OCI-LY3 (cell line): ENCODE measurements around the gene KCNQ1.

Experiments used
- H2AFZ ChIP-seq: fragments of 200-600, 300-600 bp; shearing (Covaris generic); 2 replicates; pipeline ENCODE4 v1.6.0; 2014; ENCODE audit warnings: antibody characterized with exemption, low read depth, low read length
- H3K27ac ChIP-seq: fragments of 200-600, 300-600 bp; sonication (generic); 2 replicates; pipeline ENCODE4 v1.5.1; 2014; ENCODE audit warnings: mild to moderate bottlenecking, low read length, moderate library complexity, mixed read lengths
- H3K27me3 ChIP-seq: fragments of 200-600, 300-600 bp; sonication (generic); 2 replicates; pipeline ENCODE4 v1.6.1; 2014; ENCODE audit warnings: low read depth, low read length, mixed read lengths
- H3K36me3 ChIP-seq: fragments of 200-600, 300-600 bp; sonication (generic); replicated peaks from 2 replicates; pipeline ENCODE3; 2014; ENCODE audit warnings: low read depth, low read length, mixed read lengths
- H3K4me1 ChIP-seq: fragments of 300-600, 200-600 bp; sonication (generic); 2 replicates; pipeline ENCODE4 v1.6.1; 2014; ENCODE audit warnings: low read length, mixed read lengths
- H3K4me2 ChIP-seq: fragments of 200-600, 300-600 bp; sonication (generic); 2 replicates; pipeline ENCODE4 v1.6.1; 2014; ENCODE audit warnings: low read length, mixed read lengths
- H3K4me3 ChIP-seq: fragments of 300-600, 200-600 bp; sonication (generic); 2 replicates; pipeline ENCODE4 v1.5.1; 2014; ENCODE audit warnings: antibody characterized with exemption, mild to moderate bottlenecking, low read length, moderate library complexity
- H3K79me2 ChIP-seq: fragments of 300-600, 200-600 bp; shearing (Covaris generic); 2 replicates; pipeline ENCODE4 v1.6.1; 2014; ENCODE audit warnings: mild to moderate bottlenecking, low read length, mixed read lengths
- H3K9ac ChIP-seq: fragments of 300-600, 200-600 bp; shearing (Covaris generic); 2 replicates; pipeline ENCODE4 v1.6.0; 2014; ENCODE audit warnings: mild to moderate bottlenecking, low read length, moderate library complexity
- H3K9me3 ChIP-seq: fragments of 200-600, 300-600 bp; shearing (Covaris generic); 2 replicates; pipeline ENCODE4 v1.6.1; 2014; ENCODE audit warnings: low read length, mixed read lengths; ENCODE audit not compliant: insufficient read depth
- H4K20me1 ChIP-seq: fragments of 200-600, 300-600 bp; sonication (generic); 2 replicates; pipeline ENCODE4 v1.6.1; 2016; ENCODE audit warnings: low read length, mixed read lengths; ENCODE audit not compliant: insufficient read depth
- CTCF ChIP-seq: fragments of 200-600, 300-600 bp; sonication (generic); IDR thresholded peaks from 2 replicates; pipeline ENCODE4 v1.5.1; 2014; ENCODE audit warnings: antibody characterized with exemption, low read length, low read depth
- EZH2phosphoT487 ChIP-seq: fragments of 200-600 bp; shearing (Covaris generic); IDR thresholded peaks from 2 replicates; pipeline ENCODE4 v1.6.1; 2018; ENCODE audit warnings: antibody characterized with exemption, mixed run types, low read depth

Gene KCNQ1

DNA sequence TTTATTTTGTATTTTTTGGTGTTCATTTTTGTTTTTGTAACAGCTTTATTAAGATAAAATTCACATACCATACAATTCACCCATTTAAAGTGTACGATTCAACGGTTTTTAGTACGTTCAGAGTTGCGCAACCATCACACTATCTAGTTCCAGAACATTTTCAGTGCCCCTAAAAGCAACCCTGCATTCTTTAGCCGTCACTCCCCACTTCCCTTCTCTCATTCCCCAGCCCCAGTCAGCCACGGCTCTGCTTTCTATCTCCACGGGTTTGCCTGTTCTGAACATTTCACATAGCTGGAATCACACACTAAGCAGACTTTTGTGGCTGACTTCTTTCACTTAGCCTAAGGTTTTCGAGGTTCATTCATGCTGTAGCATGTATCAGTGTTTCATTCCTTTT, 264.6 kb downstream of the KCNQ1 start:
- H2AFZ ChIP-seq: no peak overlapping the region
- H3K79me2 ChIP-seq: no peaks in the 10 kb centered on the region
- H3K36me3 ChIP-seq: no peaks in the 10 kb centered on the region
- no peaks in the 10 kb centered on the region for H4K20me1 ChIP-seq
- H3K4me1 ChIP-seq: no peaks in the 10 kb centered on the region
- H3K9me3 ChIP-seq: no peaks in the 10 kb centered on the region
- H3K9ac ChIP-seq: no peak overlapping the region
- TF ChIP-seq EZH2phosphoT487 (no peak), CTCF (no peak)
- no peak overlapping the region for H3K27ac ChIP-seq
- H3K4me2 ChIP-seq: no peak overlapping the region
- no peak overlapping the region for H3K4me3 ChIP-seq
- peaks cover 18% of the 10 kb centered on the region; the same call in 1 of the 2 replicates for H3K27me3 ChIP-seq

DNA sequence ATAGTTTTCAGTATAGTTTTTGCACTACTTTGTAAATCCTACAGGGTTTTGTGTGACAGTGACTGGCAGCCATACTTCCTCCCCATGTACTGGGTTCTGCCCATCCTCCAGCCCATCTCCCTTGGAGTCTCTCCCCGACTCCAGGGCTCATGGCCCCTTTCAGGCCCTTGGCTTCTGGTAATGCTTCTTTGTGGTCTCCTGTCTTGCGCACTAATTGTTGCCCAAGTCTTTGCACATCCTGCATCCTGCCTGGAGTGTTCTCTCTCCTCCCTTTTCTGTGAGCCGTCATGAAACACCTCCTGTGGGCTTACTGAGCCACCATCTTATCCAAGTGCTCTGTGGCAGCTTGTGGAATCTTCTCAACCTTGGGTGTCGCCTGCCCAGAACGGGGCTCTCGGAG, 266.4 kb downstream of the KCNQ1 start:
- Histone ChIP-seq H2AFZ (no peak overlapping the region), H3K4me3 (no peak overlapping the region), H3K79me2 (no peaks in the 10 kb centered on the region), H3K27me3 (peaks cover 18% of the 10 kb centered on the region; the same call in 1 of the 2 replicates), H3K4me2 (no peak overlapping the region), H3K9ac (no peak overlapping the region), H3K9me3 (no peaks in the 10 kb centered on the region), H3K36me3 (no peaks in the 10 kb centered on the region), H3K27ac (no peak overlapping the region), H4K20me1 (no peaks in the 10 kb centered on the region), H3K4me1 (no peaks in the 10 kb centered on the region)
- TF ChIP-seq EZH2phosphoT487 (no peak), CTCF (no peak)

DNA sequence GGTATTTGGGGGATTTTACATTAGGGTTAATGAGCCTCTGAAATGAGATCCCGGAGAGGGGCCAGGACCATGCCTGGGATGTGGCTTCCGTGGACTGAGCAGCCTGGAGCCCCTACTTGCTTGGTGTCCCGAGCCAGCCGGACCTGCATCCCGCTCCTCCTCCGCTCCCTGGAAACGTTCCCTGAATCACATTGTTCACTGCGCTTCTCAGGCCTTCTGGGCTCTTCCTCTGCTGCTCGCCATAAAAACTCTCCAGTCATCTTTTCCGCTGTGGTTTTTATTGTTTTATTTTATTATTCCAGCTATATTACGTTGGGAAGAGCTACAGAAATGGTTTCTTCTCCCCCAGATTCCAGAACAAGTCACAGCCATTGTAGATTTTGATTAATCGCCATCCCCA, 268.3 kb downstream of the KCNQ1 start:
- no peaks in the 10 kb centered on the region for H3K4me1 ChIP-seq
- H3K36me3 ChIP-seq: no peaks in the 10 kb centered on the region
- H3K27ac ChIP-seq: no peak overlapping the region
- no peaks in the 10 kb centered on the region for H3K9me3 ChIP-seq
- H3K4me3 ChIP-seq: no peak overlapping the region
- H3K4me2 ChIP-seq: no peak overlapping the region
- H3K27me3 ChIP-seq: peaks cover 18% of the 10 kb centered on the region; the same call in 1 of the 2 replicates
- TF ChIP-seq CTCF: no peak
- TF ChIP-seq EZH2phosphoT487: no peak
- H3K9ac ChIP-seq: no peak overlapping the region
- H3K79me2 ChIP-seq: no peaks in the 10 kb centered on the region
- no peak overlapping the region for H2AFZ ChIP-seq
- H4K20me1 ChIP-seq: no peaks in the 10 kb centered on the region

- Histone ChIP-seq H3K9me3 (no peaks in the 10 kb centered on the region), H3K79me2 (no peaks in the 10 kb centered on the region), H3K9ac (no peak overlapping the region), H3K36me3 (no peaks in the 10 kb centered on the region), H3K27me3 (peaks cover 18% of the 10 kb centered on the region; the same call in 1 of the 2 replicates), H3K4me1 (no peaks in the 10 kb centered on the region), H4K20me1 (no peaks in the 10 kb centered on the region), H3K4me3 (no peak overlapping the region), H2AFZ (no peak overlapping the region), H3K27ac (no peak overlapping the region), H3K4me2 (no peak overlapping the region)
- TF ChIP-seq EZH2phosphoT487 (no peak), CTCF (no peak)
Measured at GRCh38 chr11:2713661-2714462, 269.1 kb downstream of the KCNQ1 start.
